HG02840 (cell line): ENCODE data around the gene PDZRN3.

Experiments
- ATAC-seq: cut with Tn5 transposase; IDR thresholded peaks from one replicate; pipeline ENCODE4 v1.9.1; 2021; ENCODE audit warnings: mild to moderate bottlenecking, moderate library complexity, moderate number of reproducible peaks; ENCODE audit not compliant: unreplicated experiment, low FRiP score

The PDZRN3 gene

DNA sequence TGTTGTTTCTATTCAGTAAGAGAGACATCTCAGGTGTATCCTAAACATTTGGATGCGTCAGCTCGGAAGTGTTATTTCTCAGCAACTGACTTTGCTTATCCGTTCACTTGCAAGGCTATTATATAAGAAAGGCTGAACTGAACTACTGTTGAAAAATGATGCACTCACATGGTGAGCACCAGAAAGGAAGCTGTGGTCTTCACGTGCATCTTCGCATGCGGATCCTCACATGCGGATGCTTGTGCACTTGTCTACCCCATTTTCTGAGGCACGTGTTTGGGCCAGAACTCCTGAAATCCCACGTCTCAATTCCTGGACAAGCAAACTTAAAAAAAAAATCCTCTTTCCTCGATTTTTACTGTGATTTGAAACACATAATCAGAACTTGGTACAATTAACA lies 63.2 kb downstream of the PDZRN3 start:
- ATAC-seq = no peak

DNA sequence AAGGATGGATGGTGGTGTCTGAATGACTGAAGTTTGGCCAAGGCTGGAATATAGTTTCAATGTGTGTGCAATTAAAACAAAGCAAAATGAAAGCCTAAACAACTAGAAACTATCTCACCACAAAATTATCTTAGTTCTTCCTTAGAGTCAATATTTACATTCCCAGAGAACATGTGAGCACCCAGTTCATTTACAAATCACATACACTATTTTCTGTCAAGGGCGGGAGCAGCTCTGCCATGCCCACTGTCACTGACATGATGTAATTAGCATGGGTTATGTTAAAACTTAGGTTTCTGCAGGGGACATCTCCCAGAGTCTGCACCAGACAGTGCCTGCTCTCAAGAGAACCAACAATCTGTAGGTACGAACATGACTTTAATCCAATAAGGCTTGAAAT lies 65.0 kb downstream of the PDZRN3 start:
- no peak for ATAC-seq

DNA sequence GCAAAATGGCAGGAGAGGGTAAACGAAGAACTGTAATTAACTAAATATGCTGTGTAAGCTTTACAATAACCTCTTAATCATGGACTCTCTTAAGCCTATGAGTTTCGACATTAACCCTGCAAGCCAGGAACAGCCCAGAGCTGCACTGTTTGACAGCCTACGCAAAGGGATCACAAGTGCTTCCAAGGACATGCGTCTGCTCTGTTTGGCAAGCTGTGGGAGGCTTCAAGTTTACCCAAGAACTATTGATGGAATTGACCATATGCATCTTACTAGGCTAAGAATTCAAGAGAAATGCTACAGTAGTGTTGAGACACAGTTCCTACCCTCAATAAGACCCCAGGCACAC lies 66.0 kb downstream of the PDZRN3 start:
- no peak for ATAC-seq

DNA sequence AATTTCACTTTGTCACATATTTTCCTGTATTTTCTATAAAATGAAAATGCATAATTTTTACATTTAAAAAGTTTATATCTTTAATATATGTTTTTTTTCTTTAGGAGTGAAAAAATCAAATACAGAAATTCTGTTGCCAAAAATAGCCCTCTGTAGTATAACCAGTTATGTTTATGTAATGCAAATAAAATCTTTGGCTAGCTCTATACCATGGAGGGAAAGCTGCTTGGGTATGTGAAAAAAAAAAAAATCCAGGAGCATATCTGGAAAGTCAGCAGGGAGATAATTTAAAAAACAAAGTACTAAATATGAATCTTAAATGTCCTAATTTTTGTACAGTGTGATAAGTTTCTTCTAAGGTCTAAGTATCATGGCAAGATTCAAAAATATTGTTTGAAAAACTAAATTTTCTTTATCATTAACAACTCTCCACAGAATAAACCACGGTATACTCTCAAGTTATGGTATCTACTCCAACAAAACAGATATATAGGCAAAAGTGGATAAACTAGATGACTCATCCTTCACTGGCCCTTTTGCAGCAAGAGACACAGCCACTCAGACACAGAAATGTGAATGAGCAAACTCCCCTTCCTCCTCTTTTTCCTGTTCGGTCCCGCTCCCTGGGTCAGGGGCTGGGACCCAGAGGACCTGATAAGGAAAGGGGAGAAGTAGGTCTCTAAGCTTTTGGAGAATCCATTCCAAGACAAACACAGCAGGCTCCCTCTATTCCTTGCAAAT lies 66.6 kb downstream of the PDZRN3 start:
- ATAC-seq = no peak

DNA sequence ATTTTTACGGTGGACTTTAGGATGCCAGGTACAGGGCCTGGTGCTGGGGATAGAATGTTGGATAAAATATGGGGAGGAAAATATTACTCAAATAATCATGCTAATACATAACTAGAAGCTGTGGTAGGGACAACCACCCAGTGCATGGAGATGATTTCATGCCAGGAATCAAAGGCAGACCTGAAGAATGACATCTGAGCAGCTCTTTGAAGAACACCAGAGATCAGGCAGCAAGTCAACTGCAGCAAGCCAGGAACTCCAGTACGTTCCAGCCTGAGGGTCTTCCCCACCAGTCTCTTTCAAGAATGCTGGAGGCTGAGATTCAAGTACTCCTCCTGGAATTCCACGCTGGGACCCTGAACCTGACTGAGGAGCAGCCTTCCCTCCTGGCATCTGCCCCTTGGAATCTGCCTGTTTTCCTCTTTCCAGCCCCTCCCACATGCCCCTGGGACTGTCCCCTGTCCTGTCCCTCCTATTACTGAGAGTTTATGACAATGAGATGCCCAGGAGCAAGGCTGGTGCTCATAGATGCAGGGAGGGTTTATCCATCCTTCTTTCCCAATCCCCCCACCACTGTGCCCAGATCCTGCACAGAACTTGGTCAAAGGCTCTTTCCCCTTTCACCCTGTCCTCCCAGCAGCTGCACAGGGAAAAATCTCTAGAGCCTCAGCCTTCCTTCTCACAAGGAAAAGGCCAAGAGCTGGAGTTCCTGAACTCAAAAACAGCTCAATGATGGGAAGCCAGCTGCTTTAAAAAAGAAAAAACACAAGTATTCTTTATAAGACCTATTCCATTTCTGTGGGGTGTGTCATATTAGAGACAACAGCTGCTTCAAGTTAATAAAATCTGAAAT lies 68.0 kb downstream of the PDZRN3 start:
- ATAC-seq = no peak

DNA sequence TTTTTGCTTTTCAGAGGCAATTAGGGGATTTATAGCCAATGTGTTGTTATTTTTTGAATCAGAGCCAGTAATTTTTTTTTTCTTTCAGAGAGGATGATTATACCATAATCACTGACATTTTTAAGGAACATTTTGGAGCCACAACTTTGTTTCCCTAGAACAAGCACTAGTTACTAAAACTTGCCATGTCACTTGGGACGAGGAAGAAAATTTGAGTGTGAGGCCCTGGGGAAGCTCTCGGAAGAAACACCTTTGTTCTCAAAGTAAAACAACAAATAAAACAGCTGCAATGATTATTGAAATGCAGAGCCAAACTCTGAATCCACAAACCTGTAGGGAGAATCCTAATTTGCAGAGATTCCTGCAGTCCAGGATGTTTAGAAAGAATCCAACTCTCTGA lies 69.7 kb downstream of the PDZRN3 start:
- no peak for ATAC-seq

DNA sequence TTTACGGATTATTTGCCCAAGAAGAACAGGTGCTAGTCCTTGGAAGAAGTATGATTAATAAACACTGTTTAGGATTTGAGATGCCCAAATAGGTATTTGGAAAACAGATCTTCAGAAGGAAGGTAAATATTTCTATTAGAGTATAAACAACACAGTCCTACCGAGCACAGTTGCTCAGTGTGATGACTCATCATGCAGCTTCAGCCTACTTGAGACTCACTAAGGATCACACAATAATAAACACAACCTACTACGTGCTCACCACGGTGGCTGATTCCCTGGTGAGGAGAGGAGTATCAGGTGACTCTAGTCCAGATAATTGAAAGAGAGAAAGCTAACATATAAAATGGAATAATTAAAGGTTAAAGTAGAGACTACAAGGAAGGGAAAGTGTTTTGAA lies 72.0 kb downstream of the PDZRN3 start:
- ATAC-seq = no peak

DNA sequence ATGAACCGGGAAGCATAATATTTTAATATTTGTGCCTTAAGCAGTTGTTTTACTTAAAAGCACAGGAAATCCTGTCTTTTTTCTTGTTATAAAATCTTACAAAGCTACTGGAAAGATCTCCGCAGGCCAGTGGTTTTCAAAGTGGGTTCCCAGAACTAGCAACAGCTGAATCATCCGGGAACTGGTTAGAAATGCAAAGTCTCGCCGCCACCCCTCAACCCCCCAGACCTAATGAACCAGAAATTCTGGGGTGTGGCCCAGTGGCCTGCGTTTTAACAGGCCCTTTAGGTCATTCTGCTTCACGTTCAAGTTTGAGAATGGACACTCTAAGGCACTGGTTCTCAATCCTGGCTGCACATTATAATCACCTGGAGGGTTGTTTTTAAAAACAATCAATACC lies 74.7 kb downstream of the PDZRN3 start:
- no peak for ATAC-seq

DNA sequence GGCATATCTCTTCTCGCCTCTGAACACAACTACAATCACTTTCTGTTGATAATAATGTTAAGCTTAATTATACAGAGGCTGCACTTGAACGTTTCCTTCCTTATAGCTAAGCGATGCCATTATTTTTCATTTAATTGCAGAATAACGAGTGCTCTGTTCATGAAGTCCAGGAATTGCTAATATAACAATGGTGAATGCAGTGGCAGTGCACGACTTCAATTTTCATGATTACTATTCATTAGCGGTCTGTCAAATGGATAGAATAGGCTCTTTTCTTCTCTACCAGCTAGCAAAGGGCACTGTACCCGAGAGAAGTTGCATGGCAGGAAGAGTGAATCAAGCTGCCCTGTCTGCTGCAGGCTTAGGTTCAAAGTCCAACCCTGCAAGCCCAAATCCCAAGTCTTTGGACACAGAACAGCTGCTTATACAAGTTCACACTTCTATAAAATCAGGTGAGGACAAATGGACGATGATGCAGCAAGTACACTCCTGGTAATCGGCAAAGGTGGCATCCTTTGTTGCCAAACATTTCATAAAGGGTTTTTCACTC lies 75.6 kb downstream of the PDZRN3 start:
- ATAC-seq = no peak

DNA sequence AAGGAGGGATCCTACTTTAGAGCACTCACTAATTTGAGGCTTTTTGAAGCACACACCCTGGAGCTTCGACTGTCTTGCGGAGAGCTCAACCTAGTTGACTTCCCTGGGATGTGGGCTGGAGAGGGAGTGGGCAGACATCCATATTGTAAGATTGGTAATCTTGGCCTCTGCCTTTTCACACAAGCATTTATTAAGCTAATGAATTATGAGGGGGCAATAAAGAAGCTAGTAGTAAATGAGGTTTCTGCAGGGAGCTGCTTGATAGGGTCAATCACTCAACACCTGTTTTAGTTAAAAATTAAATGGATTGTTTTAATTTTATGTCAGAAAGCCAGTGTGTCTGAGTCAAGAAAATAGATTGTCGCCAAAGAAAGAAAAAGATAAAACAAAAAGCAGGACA lies 76.3 kb downstream of the PDZRN3 start:
- no peak for ATAC-seq

DNA sequence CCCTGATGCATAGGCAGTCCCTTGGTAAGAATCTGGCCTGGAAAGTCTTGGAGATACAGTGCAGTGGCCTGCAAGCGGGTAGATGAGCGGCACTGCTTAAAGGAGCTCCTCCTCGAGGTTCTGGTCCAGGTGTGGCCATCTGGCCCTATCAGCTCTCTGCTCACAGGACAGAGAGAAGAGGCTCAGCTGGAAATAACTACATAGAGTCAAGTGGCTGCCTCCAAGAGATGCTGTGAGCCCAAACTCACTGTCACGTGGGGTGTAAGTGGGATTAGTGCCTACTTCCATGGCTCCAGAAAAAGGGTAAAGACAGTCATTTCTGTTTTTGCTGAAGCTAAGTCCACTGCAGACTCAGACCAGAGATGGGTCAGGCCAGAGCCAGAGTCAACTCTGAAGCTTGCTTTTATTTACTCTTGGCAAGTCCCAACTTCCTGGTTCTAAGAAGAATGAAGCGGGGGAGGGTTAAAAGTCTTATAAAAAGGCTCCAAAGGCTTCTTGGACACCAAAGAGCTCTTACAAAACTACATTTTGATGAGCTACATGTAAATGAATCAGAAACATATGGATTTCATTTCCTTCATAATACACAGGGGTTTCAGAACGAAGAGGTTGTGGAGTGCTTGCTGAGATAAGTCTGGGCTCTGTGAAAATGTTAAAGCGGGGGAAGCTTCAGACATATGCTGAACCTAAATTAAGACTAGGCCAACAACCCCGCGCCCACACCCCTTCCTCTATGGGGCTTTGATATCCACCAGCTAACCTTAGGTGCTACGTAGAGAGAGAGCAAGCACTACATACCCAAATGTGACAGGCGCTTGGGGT lies 77.1 kb downstream of the PDZRN3 start:
- no peak for ATAC-seq

DNA sequence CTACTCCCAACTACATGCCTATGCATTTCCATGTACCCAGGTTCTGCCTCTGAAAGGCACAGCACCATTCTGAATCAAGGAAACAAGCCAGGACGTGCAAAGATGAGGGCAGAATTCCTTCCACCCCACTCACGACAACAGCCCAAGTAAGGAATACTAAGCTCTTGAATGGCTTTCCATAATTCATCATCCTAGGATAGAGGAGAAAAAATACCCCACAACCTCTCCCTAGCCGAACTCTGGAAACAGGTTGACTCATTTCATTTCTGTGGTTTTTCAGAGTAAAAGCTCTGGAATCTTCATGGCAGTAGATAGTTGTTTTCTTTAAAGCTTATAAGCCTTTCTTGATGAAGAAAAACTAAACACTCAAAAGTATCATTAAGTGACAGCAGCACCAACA lies 77.8 kb downstream of the PDZRN3 start:
- no peak for ATAC-seq

DNA sequence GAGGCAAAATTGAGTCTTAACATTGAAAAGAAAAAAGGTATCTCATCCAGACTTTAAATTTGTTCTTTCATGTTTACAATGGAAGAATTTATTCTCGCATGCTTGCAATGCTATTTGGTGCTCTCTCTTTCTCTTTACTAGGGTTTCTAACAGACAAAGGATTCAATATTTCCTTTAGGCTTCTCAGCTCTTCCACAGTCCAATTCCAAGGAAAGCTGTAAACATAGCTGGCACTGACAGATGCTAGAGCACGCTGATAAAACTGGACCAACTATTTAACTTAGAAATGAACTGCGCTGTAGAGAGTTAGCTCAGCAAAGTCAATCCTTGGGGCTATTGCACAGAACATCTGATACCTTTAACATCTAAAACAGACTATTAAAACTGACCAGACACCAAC lies 81.3 kb downstream of the PDZRN3 start:
- ATAC-seq = no peak

DNA sequence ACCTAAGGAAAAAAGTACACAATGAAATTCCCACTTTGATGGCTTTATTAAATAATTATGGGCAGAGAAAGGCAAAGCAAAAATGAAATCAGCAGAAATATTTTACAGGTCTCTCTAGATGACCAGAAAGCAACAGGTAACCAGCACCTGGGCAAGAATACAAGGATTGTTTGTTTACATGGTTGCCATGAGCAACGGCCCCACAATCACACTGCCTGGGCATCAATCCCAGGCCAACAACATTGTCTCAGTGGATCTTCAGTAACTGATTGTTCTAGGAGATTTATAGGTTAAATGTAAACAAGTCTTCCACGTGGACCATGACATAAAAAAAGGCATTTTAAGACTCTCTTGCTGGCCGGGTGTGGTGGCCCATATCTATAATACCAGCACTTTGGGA lies 82.6 kb downstream of the PDZRN3 start:
- no peak for ATAC-seq

DNA sequence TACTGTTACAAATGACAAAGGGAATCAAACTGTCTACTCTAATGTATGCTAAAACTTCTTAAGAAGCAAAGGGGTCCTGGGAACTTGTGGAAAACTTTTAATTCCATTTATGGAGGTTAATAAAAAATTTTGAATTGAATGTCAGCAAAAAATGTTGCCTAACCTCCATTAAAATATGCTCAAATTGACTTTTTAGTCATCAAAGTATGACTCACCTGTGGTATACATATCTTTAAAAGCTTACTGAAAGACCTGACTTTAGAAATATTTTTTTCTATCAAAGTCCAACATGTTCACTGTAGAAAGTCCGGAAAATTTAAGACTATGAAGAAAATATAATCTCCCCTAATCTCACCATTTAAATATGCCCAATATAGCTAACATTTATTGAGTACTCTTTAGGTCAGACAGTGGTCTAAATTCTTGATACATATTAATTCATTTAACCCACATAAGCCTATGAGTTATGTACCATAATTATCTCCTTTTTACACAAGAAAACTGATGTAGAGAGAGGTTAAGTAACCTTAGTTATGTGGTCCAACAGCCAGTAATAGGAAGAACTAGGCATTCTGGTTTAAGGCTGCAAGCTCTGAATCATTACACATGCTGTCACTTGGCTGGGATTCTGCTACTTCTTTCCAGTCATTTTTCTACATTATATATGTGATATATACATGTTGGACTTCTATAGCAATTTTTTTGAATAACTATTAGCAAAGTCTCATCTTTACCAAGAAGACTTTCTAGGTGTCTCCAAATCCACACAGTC lies 83.6 kb downstream of the PDZRN3 start:
- no peak for ATAC-seq

DNA sequence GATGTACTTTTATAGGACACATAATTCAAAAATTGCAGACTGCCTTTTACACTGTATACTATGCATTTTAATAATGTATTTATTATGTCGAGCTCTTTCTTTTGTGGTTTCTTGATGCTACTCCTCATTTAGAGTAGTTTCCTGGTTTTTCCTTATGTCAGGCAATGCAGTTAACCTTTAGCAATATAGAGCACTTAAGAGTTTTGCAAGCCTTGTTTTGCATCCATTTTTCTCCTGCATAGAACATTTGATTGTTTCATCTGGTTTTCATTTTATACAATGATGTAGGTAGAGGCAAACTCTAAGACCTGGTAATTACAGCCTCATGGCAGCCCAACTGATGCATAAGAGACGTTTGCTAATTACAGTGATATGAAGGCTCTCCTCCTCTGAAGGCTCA lies 86.3 kb downstream of the PDZRN3 start:
- no peak for ATAC-seq

DNA sequence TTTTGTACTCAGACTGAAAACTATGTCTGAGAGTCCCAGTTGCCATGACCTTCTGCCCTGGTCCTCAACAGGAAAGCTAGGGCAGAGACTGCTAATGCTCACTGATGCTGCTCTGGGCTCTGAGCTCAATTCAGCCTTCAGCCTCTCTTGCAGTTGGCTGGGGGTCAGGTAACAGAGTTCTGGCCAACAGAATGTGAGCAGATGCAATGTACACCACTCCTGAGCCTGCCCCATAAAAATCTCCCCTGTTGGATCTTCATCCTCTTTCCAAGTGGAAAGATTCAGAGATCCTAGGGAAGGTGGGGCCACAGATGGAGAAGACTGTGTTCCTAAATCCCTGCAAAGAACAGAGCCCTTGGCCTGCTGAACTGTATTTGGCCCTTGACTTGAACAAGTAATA lies 87.8 kb downstream of the PDZRN3 start:
- ATAC-seq = no peak

DNA sequence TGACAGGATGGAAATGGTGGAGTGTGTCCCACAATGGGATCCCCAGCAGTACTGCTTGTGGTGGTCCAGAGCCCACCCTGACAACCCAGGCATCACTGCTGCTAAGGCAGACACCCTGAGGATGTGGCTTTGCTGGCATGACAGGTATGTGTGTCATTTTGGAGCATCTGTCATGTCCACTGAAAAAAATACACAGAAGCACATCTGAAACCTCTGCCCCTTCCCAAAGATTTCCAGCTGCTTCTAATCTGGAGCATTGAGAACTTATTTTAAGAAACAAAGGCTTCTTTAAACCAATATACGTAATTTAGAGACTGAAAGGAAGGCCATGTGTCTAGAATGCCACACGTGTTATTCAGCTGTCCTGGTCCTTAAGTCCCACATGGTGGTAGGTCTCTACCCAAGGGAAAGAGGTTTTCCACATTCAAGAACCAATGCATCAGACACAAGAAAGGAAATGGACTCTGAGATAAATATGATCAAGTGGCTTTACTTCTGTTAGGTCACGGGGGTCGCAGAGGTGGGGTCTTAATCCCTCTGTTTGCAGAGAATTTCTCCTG lies 88.3 kb downstream of the PDZRN3 start:
- no peak for ATAC-seq

DNA sequence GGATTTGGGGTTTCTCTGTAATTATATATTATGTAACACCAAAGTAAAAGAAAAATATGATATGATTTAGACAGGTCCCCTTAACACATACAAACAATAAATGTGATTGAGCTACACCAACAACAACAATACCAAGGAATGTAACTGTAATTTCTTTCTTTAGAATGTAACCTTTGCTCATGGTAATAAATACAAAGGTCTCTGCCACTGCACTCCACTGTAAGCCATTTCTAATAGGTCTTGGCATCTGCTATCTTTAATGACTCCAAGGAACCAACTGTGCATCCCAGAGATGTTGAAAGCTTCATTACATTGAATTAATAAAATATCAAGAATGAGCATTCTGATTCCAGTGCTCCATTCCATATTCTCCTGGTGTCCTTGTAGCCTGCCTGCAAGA lies 88.8 kb downstream of the PDZRN3 start:
- ATAC-seq = no peak

DNA sequence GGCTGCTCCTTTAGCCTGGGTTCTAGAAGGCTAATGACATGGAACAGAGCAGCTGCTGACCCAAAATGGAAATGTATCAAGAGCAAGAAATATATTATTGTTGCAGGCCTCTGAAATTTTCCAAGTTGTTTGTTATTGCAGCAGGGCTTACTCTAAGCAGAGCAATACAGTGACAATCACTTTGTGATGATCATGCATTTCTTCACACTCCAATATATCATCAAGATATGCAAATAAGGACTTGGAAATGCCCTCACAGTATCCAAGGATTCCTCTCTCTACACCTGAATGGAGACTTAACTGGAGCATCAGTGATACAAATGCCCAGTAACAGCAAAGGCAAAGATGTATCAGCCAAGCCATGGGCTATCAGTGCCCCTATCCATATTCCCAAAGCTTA lies 89.6 kb downstream of the PDZRN3 start:
- ATAC-seq = no peak
